ENCODE measurements around the gene YAF2.

Gene YAF2

GRCh38 chr12:42180990-42181596, 57.0 kb downstream of the YAF2 start:
- TF ChIP-seq CTCF (conservative IDR thresholded peaks at IDR 0.05; ENCODE audit: low read depth, low read length): no peak
- no peak for DNase-seq (ENCODE audit: low read depth)

DNA sequence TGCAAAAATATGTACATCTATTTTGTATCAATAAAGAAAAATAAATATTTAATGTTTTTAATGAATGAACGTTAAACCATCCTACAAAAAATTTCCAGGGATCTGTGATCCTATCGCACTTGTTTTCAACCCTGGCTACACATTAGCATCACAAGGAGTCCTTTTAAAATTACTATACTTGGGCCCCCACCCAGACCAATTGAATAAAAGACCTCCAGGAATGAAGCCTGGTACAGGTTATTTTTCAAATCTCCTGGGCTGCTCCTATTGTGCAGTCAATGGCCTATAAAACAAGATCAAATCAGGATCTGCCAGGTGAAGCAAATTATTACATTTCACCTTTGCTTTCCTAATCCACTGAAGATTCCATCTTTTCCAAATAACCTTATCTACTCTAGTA, 59.9 kb downstream of the YAF2 start:
- H3K4me3 ChIP-seq (ENCODE audit: low read length): no peak overlapping the region
- no peak for DNase-seq (ENCODE audit: low read depth)
- no peak for TF ChIP-seq CTCF (conservative IDR thresholded peaks at IDR 0.05; ENCODE audit: low read depth, low read length)

More at GRCh38 chr12:42180990-42181596, 57.0 kb downstream of the YAF2 start:
- H3K4me3 ChIP-seq (ENCODE audit: low read length): no peak overlapping the region

GRCh38 chr12:42174978-42175377, 63.1 kb downstream of the YAF2 start:
- H3K4me3 ChIP-seq (ENCODE audit: low read length): no peak overlapping the region
- TF ChIP-seq CTCF (conservative IDR thresholded peaks at IDR 0.05; ENCODE audit: low read depth, low read length): no peak
- no peak for DNase-seq (ENCODE audit: low read depth)

DNA sequence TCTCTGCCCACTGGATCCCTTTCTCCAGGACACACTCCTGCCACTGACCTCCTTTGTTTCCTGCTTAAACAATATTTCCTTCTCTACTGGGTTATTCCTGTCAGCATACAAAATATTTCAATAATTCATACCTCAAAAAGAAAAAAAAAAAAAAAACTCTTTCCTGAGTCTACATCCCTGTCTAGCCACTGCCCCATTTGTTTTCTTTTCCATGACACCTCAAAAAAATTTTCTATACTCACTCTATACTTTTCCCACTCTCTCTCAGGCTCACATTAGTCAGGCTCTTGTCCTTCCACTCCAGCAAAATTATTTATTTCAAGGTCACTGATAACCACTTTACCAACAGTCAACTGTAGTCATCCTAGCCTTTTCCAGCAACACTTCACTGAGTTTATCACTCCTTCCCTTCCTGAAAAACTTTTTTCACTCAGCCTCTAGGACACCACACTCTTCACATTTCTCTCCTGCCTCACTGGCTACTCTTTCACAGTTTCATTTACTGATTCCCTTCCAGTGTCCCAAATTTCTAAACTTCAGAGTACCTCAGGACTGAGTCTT, 64.0 kb downstream of the YAF2 start:
- H3K4me3 ChIP-seq (ENCODE audit: low read length): no peak overlapping the region
- no peak for TF ChIP-seq CTCF (conservative IDR thresholded peaks at IDR 0.05; ENCODE audit: low read depth, low read length)
- DNase-seq (ENCODE audit: low read depth): no peak

- no peak overlapping the region for H3K4me3 ChIP-seq (ENCODE audit: low read length)
- DNase-seq (ENCODE audit: low read depth): no peak
- no peak for TF ChIP-seq CTCF (conservative IDR thresholded peaks at IDR 0.05; ENCODE audit: low read depth, low read length)
These were observed 65.4 kb downstream of the YAF2 start for GRCh38 chr12:42172441-42173210.

DNA sequence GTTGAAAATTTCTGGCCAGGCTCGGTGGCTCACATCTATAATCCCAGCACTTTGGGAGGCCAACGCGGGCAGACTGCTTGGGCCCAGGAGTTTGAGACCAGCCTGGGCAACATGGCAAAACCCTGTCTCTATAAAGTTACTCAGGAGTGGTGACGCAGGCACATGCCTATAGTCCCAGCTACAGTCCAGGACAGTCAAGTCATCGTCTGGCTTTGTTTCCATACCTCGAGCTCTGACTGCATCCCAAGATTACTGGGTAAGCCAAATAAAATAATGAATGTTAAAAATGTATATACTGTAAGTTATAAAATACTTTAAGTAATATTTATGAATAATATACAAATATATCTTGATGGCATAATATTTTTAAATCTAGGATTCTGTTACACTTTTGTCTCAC, 70.3 kb downstream of the YAF2 start:
- no peak for TF ChIP-seq CTCF (conservative IDR thresholded peaks at IDR 0.05; ENCODE audit: low read depth, low read length)
- DNase-seq (ENCODE audit: low read depth): no peak

DNA sequence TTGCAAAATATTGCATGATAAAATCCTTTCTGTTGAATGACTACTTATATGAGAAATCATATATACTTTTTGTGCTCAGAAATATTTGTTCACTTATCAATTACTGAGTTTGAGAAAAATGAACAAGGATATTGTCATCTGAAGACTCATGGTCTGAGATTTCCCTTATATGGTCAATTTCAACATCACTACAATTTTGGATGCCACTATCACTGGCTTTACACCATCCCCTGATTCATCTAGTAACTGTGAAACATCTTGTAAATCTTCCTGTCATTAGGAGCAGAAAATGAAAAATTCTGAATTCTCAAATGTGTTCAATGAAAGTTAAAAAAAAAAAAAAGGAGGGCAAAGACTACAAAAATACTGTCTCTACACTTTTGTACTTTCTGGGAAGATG, 71.5 kb downstream of the YAF2 start:
- TF ChIP-seq CTCF (conservative IDR thresholded peaks at IDR 0.05; ENCODE audit: low read depth, low read length): no peak
- H3K4me3 ChIP-seq (ENCODE audit: low read length): no peak overlapping the region
- no peak for DNase-seq (ENCODE audit: low read depth)

More for the DNA sequence above, 70.3 kb downstream of the YAF2 start:
- no peak overlapping the region for H3K4me3 ChIP-seq (ENCODE audit: low read length)
